ENCODE measurements around the gene SCGB2A2. TPM values are rescaled to one million over a fixed set of nuclear protein-coding genes. Genes with fewer than 3 reads are reported as not detected.
A peak's percentile ranks its signal among the peaks of the same experiment; 100 is the strongest.

SCGB2A2 gene
- total RNA-seq, 1 donor from 2014 or later = not detected

GRCh38 chr11:62238151-62238550 is 31.8 kb upstream of the SCGB2A2 start:
- Histone ChIP-seq H3K4me3 (ENCODE audit: low read depth, low read length) (no peak overlapping the region), H3K36me3 (ENCODE audit: control insufficient read depth, insufficient read depth, low read length) (no peaks in the 10 kb centered on the region), H3K27me3 (ENCODE audit: control insufficient read depth, insufficient read depth, low read length) (no peaks in the 10 kb centered on the region)
- FAIRE-seq (no peak), DNase-seq (ENCODE audit: low read depth) (no peak)
- no peak for TF ChIP-seq CTCF (IDR thresholded peaks at IDR 0.05; ENCODE audit: insufficient read depth, low read length, severe bottlenecking)

- no peaks in the 10 kb centered on the region for H3K27me3 ChIP-seq (ENCODE audit: control insufficient read depth, insufficient read depth, low read length)
- no peak for DNase-seq (ENCODE audit: low read depth)
- H3K36me3 ChIP-seq (ENCODE audit: control insufficient read depth, insufficient read depth, low read length) = no peaks in the 10 kb centered on the region
- TF ChIP-seq CTCF (IDR thresholded peaks at IDR 0.05; ENCODE audit: insufficient read depth, low read length, severe bottlenecking) = no peak
- no peak overlapping the region for H3K4me3 ChIP-seq (ENCODE audit: low read depth, low read length)
- no peak for FAIRE-seq
These were observed 28.9 kb upstream of the SCGB2A2 start for GRCh38 chr11:62241095-62241494.

- no peaks in the 10 kb centered on the region for H3K27me3 ChIP-seq (ENCODE audit: control insufficient read depth, insufficient read depth, low read length)
- peak; percentile 44 for DNase-seq (ENCODE audit: low read depth)
- no peak for FAIRE-seq
These were observed 27.9 kb upstream of the SCGB2A2 start, which contains the start of gene SCGB1D2 for GRCh38 chr11:62242021-62242420. Gene SCGB1D2, plus strand, starts transcription at chr11:62242239. Its CDS starts 69 bp downstream, at chr11:62242308.

GRCh38 chr11:62245271-62245753 is 24.6 kb upstream of the SCGB2A2 start:
- peak; percentile 70 for FAIRE-seq
- Histone ChIP-seq H3K27me3 (ENCODE audit: control insufficient read depth, insufficient read depth, low read length) (no peaks in the 10 kb centered on the region), H3K4me3 (ENCODE audit: low read depth, low read length) (no peak overlapping the region), H3K36me3 (ENCODE audit: control insufficient read depth, insufficient read depth, low read length) (no peaks in the 10 kb centered on the region)
- peak; percentile 35 for DNase-seq (ENCODE audit: low read depth)
- TF ChIP-seq CTCF (IDR thresholded peaks at IDR 0.05; ENCODE audit: insufficient read depth, low read length, severe bottlenecking) = no peak

More at GRCh38 chr11:62242021-62242420, 27.9 kb upstream of the SCGB2A2 start, which contains the start of gene SCGB1D2:
- no peaks in the 10 kb centered on the region for H3K36me3 ChIP-seq (ENCODE audit: control insufficient read depth, insufficient read depth, low read length)
- no peak within 1 kb of the TSS for H3K4me3 ChIP-seq (ENCODE audit: low read depth, low read length)
- TF ChIP-seq CTCF (IDR thresholded peaks at IDR 0.05; ENCODE audit: insufficient read depth, low read length, severe bottlenecking) = no peak

- DNase-seq (ENCODE audit: low read depth) = no peak
- no peaks in the 10 kb centered on the region for H3K36me3 ChIP-seq (ENCODE audit: control insufficient read depth, insufficient read depth, low read length)
- no peak for FAIRE-seq
- no peak overlapping the region for H3K4me3 ChIP-seq (ENCODE audit: low read depth, low read length)
- TF ChIP-seq CTCF (IDR thresholded peaks at IDR 0.05; ENCODE audit: insufficient read depth, low read length, severe bottlenecking) = no peak
- no peaks in the 10 kb centered on the region for H3K27me3 ChIP-seq (ENCODE audit: control insufficient read depth, insufficient read depth, low read length)
These were observed 18.3 kb upstream of the SCGB2A2 start for GRCh38 chr11:62251698-62252097.

GRCh38 chr11:62253999-62254542 is 15.9 kb upstream of the SCGB2A2 start:
- Histone ChIP-seq H3K36me3 (ENCODE audit: control insufficient read depth, insufficient read depth, low read length) (no peaks in the 10 kb centered on the region), H3K4me3 (ENCODE audit: low read depth, low read length) (no peak overlapping the region), H3K27me3 (ENCODE audit: control insufficient read depth, insufficient read depth, low read length) (no peaks in the 10 kb centered on the region)
- no peak for TF ChIP-seq CTCF (IDR thresholded peaks at IDR 0.05; ENCODE audit: insufficient read depth, low read length, severe bottlenecking)
- no peak for DNase-seq (ENCODE audit: low read depth)
- FAIRE-seq = no peak

Measured in bronchial epithelial cell (primary cell).